Measurements from ENCODE around the gene MCTP1. TPM values are rescaled to one million over a fixed set of nuclear protein-coding genes. Genes with fewer than 3 reads are reported as not detected.
A peak's percentile ranks its signal among the peaks of the same experiment; 100 is the strongest.

MCTP1 gene
- total and polyA plus RNA-seq, 2 of the 8 experiments (the other 6 are each of a cell fraction or from before 2014, with no cell fraction given), result 0.56 to 3.4 TPM

GRCh38 chr5:95087816-95088317 lies 197.0 kb downstream of the MCTP1 start:
- no peak overlapping the region for H3K4ac ChIP-seq (replicated peaks; ENCODE audit: insufficient read length, low read depth, low read length)
- H2AFZ ChIP-seq (ENCODE audit: low read length), result no peak overlapping the region
- H3K14ac ChIP-seq (ENCODE audit: insufficient read length), result no peak overlapping the region
- WGBS, 2 experiments (ENCODE audit: extremely low coverage in 1 of 2, insufficient coverage in 1 of 2, insufficient read length in 1 of 2, insufficient replicate concordance in 2 of 2, low coverage in 1 of 2, low lambda C conversion rate in 2 of 2, missing lambda C conversion rate in 1 of 2), result 94% methylated on average over 7 of the region's 7 CpGs; no CpG with 5 or more reads in 1 of the 2 experiments
- no peak overlapping the region for H4K8ac ChIP-seq (ENCODE audit: extremely low read depth, insufficient read depth, low read length)
- H3K4me2 ChIP-seq (ENCODE audit: insufficient read depth in 1 of 2, low read depth in 2 of 2, low read length in 2 of 2), result no peak overlapping the region
- no peak overlapping the region for H3K18ac ChIP-seq (ENCODE audit: extremely low read depth, low read length)
- FAIRE-seq (no peak), DNase-seq (ENCODE audit: low read depth in 1 of 2, low spot score in 2 of 2) (no peak)
- H2BK20ac ChIP-seq (ENCODE audit: low read length), result no peak overlapping the region
- no peaks in the 10 kb centered on the region for H3K9me3 ChIP-seq (ENCODE audit: insufficient read depth in 2 of 2, low read depth in 1 of 2, low read length in 1 of 2)
- H4K91ac ChIP-seq (replicated peaks; ENCODE audit: insufficient read length, low read length), result no peak overlapping the region
- ChIA-PET POLR2A (ENCODE audit: partially characterized antibody) (no interaction called here), CTCF (ENCODE audit: partially characterized antibody) (interaction anchor here (0.6 to 1.0 kb wide), 2 partner anchors 90 to 477 kb away, joined by 3 to 4 read pairs; no protein-coding TSS in a partner anchor)
- TF ChIP-seq JUN (IDR thresholded peaks at IDR 0.05; ENCODE audit: low read depth, low read length) (no peak), TBP (IDR thresholded peaks at IDR 0.05; ENCODE audit: low read depth, low read length) (no peak), BACH1 (IDR thresholded peaks at IDR 0.05; ENCODE audit: low read length) (no peak), POU5F1 (IDR thresholded peaks at IDR 0.05; ENCODE audit: low read depth, low read length) (no peak), GTF2F1 (IDR thresholded peaks at IDR 0.05; ENCODE audit: borderline replicate concordance, low read depth, low read length) (no peak), MAX (IDR thresholded peaks at IDR 0.05) (no peak), KDM1A (IDR thresholded peaks at IDR 0.05; ENCODE audit: borderline replicate concordance, low read length) (no peak), CBX8 (IDR thresholded peaks at IDR 0.05; ENCODE audit: borderline replicate concordance, low read depth, low read length) (no peak), BRCA1 (IDR thresholded peaks at IDR 0.05; ENCODE audit: low read depth, low read length) (no peak), MAFK (IDR thresholded peaks at IDR 0.05; ENCODE audit: low read depth, low read length) (no peak), TEAD4 (IDR thresholded peaks at IDR 0.05; ENCODE audit: low read depth, low read length) (no peak), CBX5 (IDR thresholded peaks at IDR 0.05; ENCODE audit: low read depth, low read length) (no peak), EGR1 (IDR thresholded peaks at IDR 0.05; ENCODE audit: borderline replicate concordance, low read depth, low read length) (no peak), KDM4A (IDR thresholded peaks at IDR 0.05; ENCODE audit: low read depth, low read length, severe bottlenecking) (no peak), CTBP2 (IDR thresholded peaks at IDR 0.05; ENCODE audit: borderline replicate concordance, insufficient read depth, insufficient read length, low read length) (no peak)
- H2AK5ac ChIP-seq (ENCODE audit: low read depth, low read length), result no peak overlapping the region
- H3K79me2 ChIP-seq (ENCODE audit: control insufficient read depth in 1 of 2, insufficient read depth in 2 of 2, low read length in 2 of 2), result no peaks in the 10 kb centered on the region
- H3K4me3 ChIP-seq (ENCODE audit: extremely low read depth in 1 of 4, insufficient read depth in 2 of 4, low read depth in 3 of 4, low read length in 4 of 4), result no peak overlapping the region
- 0 out of 2 replicates have a peak overlapping the region, but pooled peaks have one; percentile 22 for H2BK15ac ChIP-seq (ENCODE audit: low read length)
- no peaks in the 10 kb centered on the region for H3K36me3 ChIP-seq (ENCODE audit: control insufficient read depth in 2 of 4, insufficient read depth in 4 of 4, low read length in 3 of 4)
- H3K56ac ChIP-seq (replicated peaks; ENCODE audit: insufficient read length, low read depth, low read length), result no peak overlapping the region
- no peaks in the 10 kb centered on the region for H3K79me1 ChIP-seq (ENCODE audit: low read depth, low read length)
- no peak overlapping the region for H2BK5ac ChIP-seq (ENCODE audit: low read depth, low read length)
- H3K23ac ChIP-seq (ENCODE audit: insufficient read length), result no peak overlapping the region
- H3K23me2 ChIP-seq (ENCODE audit: low read depth, low read length), result no peaks in the 10 kb centered on the region; the same call in 1 of the 2 replicates
- no peaks in the 10 kb centered on the region for H4K20me1 ChIP-seq (replicated peaks in 1 of 2; ENCODE audit: control insufficient read depth in 1 of 2, insufficient read depth in 2 of 2, low read length in 2 of 2)
- no peaks in the 10 kb centered on the region; a peak in 1 of 7 replicates for H3K27me3 ChIP-seq (replicated peaks in 1 of 4; ENCODE audit: control insufficient read depth in 3 of 4, extremely low read depth in 1 of 4, insufficient read depth in 3 of 4, low read length in 3 of 4)
- no peak overlapping the region for H3K27ac ChIP-seq (ENCODE audit: low read depth, low read length)
- H2BK120ac ChIP-seq (replicated peaks; ENCODE audit: low read depth, low read length), result no peak overlapping the region
- H4K5ac ChIP-seq (ENCODE audit: insufficient read length, low read depth, low read length), result no peak overlapping the region
- H3K9ac ChIP-seq (replicated peaks in 1 of 4; ENCODE audit: extremely low read depth in 1 of 4, low read depth in 3 of 4, low read length in 3 of 4), result no peak overlapping the region
- no peaks in the 10 kb centered on the region; a peak in 1 of 7 replicates for H3K4me1 ChIP-seq (replicated peaks in 1 of 4; ENCODE audit: control insufficient read depth in 3 of 4, insufficient read depth in 4 of 4, low read length in 3 of 4)
- H2BK12ac ChIP-seq (ENCODE audit: low read depth, low read length), result 0 out of 2 replicates have a peak overlapping the region, but pooled peaks have one; percentile 22

All from H1 (cell line).